Stromal cell of bone marrow (primary cell): ENCODE data around the gene TYMP.

Experiments
- DNase-seq: peaks from one replicate; pipeline ENCODE4 v3.0.0-alpha.2; 2012; ENCODE audit warnings: low read depth

The TYMP gene

DNA sequence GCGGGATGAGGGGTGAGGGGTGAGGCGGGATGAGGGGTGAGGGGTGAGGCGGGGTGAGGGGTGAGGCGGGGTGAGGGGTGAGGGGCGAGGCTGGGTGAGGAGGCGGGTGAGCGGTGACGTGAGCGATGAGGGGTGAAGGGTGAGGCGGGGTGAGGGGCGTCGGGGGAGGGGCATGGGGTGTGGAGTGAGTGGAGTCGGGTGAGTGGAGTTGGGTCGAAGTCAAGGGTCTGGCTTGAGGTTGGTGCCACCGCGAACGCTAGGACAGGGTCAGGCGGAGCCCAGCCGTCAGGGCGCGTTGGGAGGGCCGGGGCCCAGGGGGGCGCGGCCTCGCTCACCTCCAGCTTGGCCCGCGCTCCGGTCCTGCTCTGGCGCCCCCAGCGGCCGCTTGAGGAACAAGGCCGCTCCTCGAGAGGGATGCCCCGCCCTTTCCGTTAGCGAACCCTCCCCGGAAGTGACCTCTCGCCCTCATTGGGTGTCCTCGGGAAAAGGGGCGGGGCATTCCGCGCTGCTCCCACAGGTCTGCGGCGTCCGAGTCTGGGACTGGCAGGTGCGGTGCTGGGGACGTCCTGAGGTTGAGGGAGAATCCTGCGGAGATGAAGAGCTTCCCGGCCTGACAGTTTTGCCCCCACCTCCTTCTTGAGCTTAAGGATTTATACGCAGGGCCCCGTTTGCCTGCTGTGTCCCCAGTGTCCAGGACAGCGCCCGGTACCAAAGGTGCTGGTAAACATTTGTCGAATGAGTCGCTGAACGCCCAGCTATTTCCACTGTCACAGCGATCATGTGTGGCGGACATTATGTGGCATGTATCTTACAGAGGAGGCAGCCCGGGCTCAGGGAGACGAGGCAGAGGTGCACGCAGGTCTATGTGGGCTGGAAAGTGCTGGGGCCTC lies 33.0 kb upstream of the TYMP start, which contains the start of gene SYCE3:
TSS of gene SYCE3 (minus strand) at position 397 of the 890 bp plus-strand sequence. CDS start 6,514 bp downstream, outside the sequence.
- peak; percentile 86 for DNase-seq

DNA sequence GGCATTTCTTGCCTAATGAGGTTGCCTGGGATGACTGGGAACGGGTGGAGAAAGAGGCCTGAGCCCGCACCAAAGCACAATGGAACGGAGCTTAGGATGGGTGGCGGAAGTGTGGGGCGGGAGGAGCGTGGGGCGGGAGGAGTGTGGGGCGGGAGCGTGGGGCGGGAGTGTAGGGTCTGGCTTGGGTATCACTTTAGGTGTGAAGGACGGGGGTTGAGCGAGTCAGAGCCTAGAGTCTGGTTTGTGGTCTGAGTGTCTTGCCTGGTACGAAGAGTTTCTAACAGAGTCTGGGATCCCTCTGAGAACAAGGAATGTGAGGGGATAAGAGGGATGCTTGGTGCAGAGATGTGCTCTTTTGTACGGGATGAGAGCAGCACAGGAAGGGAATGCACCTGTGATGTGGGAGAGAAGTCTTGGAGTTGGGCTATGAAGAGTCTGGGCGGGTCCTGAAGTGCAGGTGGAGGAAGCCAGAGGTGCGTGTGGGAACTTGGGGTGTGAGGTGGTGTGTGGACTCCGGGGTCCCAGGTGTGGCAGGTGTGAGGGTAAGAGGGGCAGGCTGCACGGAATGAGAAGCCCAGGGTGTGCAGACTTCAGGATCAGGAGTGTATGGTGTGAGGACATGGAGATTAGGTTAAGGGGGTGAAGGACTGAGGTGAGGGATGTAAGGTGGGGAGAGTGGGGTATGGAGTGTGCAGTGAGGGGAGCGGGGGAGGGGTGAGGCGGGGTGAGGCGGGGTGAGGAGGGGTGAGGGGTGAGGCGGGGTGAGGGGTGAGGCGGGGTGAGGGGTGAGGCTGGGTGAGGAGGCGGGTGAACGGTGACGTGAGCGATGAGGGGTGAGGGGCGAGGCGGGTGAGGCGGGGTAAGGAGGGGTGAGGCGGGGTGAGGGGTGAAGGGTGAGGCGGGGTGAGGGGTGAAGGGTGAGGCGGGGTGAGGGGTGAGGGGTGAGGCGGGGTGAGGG lies 31.9 kb upstream of the TYMP start:
- no peak for DNase-seq

DNA sequence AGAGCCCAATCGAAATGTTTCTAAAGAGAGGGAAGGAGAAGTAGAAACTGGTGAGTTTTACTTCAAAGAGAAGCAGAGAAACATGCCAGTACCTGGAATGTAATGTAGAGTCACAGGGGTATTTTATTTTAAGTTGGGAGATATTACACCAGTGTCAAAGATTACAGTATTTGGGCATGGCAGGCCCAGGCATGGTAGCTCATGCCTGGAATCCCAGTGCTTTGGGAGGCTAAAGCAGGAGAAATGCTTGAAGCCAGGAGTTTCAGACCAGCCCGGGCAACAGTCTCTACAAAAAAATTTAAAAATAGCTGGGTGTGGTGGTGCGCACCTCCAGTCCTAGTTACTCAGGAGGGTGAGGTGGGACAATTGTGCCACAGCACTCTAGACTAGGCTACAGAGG lies 30.2 kb upstream of the TYMP start:
- no peak for DNase-seq

DNA sequence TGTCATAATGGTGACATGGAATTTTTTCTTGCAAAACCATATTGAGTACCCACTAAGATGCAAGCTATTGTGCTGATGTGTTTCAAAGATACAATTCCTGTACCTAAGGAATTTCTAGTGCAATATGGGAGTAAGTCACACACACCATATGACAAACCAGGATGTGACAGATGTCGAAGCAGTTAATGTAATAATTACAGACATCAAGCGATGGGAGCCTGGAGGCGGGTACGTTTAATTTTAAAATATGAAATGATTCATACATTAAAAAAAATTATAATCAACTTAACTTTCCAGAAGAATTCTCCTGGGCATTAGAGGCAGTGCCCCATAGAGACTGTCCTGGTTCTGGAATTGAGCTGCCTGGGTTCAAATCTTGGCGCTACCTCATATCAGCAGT lies 26.9 kb upstream of the TYMP start:
- DNase-seq = no peak

DNA sequence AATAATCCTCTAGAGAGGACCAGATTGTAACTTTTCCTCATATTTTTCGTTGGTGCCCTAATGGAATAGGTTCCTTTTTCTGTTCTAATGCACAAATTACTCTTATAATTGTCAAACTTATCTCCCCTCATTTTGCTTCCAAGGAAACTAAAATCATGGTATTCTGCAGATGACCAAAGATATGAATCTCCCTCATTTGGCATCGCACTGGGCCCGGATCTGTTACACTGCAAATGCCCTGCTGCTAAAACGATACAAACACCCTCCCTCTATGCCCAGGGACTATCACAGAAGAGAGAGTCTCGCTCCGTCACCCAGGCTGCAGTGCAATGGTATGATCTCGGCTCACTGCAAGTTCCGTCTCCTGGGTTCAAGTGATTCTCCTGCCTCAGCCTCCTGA lies 23.5 kb upstream of the TYMP start:
- no peak for DNase-seq

DNA sequence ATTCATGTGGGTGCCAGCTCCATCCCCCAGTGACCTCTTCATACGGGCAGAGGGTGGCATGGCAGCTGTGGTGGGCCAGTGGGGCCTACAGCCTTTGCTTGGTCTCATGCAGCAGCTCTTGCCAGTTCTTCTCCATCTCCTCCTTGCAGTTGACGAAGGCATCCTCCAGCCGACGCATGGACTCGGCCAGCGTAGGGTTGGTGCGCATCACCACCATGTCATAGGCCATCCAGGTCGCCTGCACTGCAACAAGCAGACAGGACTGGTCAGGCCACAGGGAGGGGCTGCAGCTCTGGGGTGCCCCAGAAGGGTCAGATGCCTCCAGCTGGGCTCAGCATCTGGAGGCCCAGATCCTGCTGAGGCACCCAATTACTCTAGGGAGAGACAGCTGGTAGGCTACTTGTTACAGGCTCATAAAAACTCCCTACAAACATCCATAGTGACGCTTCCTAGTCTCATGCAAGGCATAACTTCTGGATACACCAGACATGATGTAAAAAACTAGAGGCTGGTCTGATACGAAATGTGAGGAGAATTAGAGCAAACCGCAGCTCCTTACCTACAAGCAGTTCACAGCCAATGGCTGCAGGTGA lies 21.4 kb upstream of the TYMP start:
- DNase-seq = no peak

DNA sequence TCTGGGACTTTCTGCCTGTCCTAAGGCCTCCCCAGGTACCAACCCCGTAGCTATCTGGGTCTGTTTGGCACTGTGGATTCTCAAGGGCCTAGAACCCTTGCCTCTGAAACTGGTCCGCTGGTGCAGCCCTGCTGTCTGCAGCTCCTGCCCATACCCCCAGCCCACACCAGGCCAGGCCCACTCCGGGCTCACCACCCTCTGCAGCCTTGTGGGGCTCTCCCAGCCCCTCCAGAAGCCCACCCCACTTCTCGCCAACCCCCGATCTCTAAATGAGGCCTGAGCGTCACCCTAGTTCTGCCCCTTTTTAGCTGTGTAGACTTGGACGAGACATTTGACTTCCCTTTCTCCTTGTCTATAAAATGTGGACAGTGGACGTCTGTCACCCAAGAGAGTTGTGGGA lies 20.6 kb upstream of the TYMP start:
- no peak for DNase-seq

DNA sequence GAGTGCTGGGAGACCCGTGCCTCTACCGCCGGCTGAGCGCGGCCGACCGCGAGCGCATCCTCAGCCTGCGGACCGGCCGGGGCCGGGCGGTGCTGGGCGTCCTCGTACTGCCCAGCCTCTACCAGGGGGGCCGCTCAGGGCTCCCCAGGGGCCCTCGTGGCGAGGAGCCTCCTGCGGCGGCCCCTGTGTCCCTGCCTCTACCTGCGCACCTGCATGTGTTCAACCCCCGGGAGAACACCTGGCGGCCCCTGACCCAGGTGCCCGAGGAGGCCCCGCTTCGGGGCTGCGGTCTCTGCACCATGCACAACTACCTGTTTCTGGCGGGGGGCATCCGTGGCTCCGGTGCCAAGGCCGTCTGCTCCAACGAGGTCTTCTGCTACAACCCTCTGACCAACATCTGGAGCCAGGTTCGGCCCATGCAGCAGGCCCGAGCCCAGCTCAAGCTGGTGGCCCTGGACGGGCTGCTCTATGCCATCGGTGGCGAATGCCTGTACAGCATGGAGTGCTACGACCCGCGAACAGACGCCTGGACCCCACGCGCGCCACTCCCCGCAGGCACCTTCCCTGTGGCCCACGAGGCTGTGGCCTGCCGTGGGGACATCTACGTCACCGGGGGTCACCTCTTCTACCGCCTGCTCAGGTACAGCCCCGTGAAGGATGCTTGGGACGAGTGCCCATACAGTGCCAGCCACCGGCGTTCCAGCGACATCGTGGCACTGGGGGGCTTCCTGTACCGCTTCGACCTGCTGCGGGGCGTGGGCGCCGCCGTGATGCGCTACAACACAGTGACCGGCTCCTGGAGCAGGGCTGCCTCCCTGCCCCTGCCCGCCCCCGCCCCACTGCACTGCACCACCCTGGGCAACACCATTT lies 19.3 kb upstream of the TYMP start:
- DNase-seq = no peak

DNA sequence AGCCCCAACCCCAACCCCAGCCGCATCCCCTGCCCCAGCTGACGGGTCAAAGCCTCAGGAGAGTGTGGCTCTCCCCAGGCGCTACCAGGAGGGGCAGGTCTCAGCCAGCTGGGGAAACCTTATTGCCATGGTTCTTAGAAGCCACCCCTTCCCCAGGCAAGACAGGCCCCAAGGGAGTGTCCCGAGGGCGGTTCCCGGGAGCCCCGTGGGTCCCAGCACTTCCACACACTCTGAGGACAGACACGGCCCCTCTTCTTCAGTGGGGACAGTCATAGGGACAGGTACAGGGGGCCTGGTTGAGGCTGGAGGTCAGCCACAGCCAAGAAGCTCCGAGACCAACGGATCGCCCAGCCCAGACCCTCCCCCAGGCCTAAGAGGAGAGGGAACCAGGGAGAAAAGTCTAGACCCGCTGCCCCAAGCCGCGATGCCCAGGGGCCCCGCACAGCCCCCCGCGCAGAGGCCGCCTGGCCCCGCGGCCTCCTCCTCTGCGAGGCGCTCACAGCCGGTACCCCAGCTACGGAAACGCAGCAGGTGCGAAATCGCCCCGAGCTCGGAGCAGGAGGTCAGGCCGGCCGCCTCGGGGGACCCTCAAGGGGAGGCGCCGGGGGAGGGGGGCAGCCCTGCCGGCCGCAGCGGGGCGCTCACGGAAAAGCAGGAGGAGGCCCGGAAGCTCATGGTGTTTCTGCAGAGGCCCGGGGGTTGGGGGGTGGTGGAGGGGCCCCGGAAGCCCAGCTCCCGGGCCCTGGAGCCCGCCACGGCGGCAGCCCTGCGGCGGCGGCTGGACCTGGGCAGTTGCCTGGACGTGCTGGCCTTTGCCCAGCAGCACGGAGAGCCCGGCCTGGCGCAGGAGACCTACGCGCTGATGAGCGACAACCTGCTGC lies 18.5 kb upstream of the TYMP start:
- DNase-seq = no peak

DNA sequence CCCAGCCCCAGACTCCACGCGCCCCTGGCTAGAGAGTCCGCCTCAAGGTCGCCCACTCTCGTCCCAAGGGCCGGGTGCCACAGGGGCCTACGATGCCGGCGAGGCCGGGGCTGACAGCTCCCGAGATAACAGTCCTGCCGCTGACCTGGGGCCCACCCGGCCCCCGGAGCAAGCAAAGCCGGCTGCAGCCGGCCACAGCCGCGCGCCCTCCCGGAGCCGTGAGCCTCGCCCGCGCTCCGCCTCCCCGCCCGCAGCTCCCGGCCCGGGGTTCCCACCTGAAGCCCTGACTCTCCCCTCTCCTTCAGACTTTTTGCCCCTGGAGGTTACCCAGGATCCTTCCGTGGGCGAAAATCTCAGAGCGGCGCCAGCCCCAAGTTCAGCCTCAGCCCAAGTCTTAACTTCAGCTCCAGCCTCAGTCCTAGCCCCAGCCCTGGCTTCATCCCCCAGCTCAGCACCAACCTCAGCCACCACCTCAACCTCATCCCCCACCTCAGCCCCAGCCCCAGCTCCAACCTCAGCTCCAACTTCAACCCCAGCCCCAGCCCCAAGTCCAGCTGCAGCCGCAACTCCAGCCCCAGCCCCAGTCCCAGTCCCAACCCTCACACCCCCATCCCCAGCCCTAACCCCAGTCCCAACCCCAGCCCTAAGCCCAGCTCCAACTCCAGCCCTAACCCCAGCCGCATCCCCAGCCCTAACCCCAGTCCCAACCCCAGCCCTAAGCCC lies 17.6 kb upstream of the TYMP start:
- DNase-seq = no peak

DNA sequence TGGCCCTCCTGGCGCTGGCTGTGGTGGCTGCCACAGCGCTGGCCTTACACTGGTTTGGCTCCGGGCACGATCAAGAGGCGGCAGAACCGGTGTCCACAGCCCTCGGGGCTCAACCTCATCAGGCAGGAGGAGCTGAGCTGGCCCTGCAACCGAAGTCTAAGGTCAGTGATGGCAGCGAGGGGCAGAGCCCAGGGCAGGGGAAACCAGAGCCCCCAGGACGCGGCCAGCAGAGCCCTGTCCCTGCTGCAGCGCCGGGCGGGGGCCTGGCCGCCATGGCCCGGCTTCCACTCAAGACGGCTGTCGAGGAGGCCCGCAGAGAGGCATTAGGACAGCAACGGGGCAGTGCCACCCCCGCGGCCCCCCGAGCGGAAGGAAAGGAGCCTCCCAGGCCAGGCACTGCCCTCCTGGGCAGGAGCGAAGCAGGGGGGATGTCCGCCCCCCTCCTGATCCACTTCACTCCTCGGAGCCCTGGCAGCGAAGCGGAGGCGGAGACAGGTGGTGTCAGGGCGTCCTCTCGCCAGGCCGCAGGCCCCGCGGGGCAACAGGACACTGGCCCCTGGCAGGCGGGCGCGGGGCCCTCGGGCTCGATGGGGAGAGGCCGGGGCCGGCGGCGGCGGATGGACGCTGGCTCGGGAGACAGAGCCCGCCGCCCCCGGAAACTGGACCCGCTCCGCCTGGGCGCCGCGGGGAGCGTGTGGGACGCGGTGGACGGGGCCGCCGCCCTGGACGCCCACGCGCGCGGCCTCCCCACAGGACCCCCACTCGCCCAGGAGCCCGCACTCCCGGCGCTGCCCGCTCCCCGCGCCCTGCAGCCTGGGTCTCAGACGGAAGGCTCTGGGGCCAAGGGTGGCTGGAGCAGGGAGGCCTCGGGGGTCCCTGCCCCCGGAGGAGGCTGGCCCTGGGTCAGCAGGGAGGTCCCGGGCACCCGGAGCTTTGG lies 16.8 kb upstream of the TYMP start:
- DNase-seq = no peak

DNA sequence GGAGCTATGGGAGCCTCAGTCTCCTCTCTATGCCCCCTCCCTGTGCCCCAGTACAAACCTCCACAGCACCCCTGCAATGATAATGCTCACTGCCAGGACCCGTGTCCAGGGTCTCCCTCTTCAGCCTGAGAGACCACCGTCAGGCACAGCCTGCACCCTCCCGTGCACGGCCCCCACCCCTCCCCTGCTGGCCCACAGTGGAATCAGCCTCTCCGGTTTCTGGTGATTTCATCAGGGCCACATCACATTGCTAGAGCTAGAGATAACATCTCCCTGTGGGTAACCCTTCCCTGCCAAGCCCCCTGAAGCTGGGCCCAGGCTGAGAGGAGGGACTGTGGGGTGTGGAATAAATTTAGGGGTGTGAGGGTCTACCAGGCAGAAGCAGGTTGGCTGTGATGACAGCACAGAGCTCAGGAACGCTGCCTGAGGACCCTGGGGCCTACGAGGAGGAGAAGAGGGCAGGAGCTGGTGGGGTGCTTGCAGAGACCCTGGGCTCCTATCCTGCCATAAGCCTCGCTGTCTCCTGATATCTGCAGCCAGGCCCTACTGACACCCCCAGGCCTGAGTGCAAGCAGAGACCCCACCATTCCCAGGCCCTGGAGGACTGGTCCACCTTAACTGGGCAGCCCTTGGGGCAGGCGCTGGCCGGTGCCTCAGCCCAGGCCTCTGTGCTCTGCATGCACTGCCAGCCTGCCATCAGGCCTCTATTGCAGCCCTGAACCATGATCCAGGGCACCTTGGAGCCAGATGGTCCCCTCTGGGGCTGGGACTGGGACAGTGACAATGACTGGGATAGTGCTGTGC lies 15.9 kb upstream of the TYMP start, which contains the start of gene KLHDC7B:
TSS of gene KLHDC7B (plus strand) at position 378 of the 804 bp plus-strand sequence. CDS start at position 723, 345 bp downstream.
- DNase-seq = no peak

DNA sequence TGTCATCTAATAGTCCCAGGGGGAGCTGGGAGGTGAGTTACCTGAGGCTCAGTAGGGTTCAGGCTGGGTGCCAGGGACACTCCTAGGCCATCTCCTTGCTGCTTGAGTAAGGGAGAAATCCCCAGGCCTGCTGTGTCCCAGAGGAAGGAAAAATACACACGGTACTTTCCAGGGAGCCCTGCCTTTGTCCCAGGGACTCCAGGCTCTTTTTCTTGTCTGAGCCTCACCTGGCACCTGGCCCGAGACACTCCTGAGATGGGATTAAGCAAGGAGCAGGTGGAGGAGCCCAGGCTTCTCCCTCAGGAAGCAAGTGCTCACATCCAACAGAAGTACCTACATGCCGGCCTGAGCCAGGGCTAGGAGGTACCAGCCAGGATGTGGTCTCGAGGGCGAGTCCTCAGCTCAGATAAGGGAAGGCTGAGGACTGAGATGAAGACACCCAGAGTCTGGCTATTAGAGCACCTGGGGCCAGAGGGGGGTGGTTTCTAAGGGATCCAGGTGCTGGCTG lies 15.0 kb upstream of the TYMP start:
- no peak for DNase-seq

DNA sequence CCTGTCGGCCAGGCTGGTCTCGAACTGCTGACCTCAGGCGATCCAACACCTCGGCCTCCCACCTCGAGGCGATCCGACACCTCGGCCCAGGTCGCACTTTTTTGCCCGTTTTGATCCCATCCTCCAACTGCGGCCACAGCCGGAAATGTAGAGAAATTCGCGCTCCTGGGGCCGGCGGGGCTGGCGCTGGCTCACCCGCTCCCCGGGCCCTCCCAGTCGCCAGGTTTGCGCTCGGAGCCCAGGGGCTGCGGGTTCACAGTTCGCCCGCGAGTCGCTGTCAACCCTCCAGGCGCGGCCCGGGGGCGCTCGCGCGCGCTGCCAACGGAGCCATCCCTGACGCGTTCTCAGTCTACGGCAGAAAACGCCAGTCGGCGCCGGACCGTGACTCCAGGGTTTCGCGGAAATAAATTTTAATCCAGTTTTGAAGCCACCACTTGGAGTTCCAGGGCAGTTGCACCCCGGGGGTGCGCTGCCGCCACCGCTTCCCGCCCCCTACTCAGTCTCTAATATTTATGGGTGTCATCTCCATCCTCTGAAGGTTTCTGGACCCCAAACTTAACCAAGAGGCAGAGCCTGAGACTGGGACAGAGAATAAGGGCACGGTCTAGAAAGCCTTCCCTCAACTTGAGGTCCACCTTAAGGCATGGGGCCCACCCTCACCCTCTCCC lies 14.4 kb upstream of the TYMP start:
- no peak for DNase-seq

DNA sequence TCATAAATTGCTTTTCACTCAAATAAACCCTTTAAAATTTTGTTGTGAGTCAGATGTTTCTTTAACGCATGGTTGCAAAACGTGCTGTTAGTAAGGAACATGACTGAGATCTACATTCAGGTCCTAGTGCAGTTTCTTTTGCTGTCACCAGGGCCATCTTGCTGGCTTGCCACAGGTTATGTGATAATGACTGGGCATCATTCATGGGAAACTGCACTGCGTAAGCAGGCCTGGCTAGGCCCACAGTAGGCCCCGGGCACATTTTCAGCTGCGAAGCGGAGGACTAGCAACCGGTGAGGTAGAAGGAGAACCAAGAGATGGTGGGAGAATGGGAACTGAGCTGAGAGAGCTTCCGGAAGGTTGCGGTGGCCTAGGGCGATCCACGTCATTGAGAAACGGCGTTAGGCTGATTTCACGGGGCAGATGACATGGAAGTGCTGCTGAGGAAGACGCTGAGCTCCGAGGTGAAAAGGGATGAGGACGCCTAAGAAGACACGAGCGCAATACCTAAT lies 12.7 kb upstream of the TYMP start:
- no peak for DNase-seq

DNA sequence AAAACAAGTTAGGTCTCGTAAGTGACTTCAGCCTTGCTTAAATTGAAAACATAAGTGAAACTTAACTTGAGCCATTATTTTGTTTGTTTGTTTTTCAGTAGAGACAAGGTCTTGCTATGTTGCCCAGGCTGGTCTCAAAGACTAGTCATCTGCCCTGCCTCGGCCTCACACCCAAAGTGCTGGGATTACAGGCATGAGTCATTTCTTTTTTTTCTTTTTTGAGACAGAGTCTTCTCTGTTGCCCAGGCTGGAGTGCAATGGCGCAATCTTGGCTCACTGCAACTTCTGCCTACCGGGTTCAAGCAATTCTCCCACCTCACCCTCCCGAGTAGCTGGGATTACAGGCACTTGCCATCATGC lies 11.8 kb upstream of the TYMP start:
- DNase-seq = peak; percentile 90

DNA sequence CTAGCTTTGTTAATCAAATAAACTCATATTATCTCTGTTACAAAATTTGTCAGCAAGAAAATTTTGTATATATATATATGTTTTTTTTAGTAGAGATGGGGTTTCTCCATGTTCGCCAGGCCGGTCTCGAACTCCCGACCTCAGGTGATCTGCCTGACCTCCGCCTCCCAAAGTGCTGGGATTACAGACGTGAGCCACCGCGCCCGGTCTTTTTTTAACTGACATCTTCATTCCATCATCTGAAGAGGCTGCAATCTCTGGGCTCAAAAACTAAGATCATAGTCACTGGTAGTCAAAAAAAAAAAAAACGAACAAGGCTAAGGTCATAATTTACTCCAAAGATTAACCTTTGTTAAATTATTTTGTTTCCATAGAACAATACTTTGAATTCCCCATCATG lies 10.6 kb upstream of the TYMP start:
- no peak for DNase-seq
